GM18867 (cell line): Measurements from ENCODE around the gene TMEM41B.
"Not testable (repeated sequence)": the region's sequence is repeated elsewhere in the genome, so short reads cannot be mapped to it uniquely, and the experiment has no call there.

Experiments
- ATAC-seq: cut with Tn5 transposase; IDR thresholded peaks from one replicate; pipeline ENCODE4 v1.9.1; 2021; ENCODE audit warnings: mild to moderate bottlenecking, moderate library complexity; ENCODE audit not compliant: unreplicated experiment

TMEM41B gene, protein sequence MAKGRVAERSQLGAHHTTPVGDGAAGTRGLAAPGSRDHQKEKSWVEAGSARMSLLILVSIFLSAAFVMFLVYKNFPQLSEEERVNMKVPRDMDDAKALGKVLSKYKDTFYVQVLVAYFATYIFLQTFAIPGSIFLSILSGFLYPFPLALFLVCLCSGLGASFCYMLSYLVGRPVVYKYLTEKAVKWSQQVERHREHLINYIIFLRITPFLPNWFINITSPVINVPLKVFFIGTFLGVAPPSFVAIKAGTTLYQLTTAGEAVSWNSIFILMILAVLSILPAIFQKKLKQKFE

GRCh38 chr11:9314291-9315077, at the start of gene TMEM41B:
Gene TMEM41B (minus strand): TSS chr11:9314593. CDS start chr11:9314441, 152 bp downstream.
- peak; percentile 96 for ATAC-seq

GRCh38 chr11:9362393-9362863, 48.0 kb upstream of the TMEM41B start:
- no peak for ATAC-seq

DNA sequence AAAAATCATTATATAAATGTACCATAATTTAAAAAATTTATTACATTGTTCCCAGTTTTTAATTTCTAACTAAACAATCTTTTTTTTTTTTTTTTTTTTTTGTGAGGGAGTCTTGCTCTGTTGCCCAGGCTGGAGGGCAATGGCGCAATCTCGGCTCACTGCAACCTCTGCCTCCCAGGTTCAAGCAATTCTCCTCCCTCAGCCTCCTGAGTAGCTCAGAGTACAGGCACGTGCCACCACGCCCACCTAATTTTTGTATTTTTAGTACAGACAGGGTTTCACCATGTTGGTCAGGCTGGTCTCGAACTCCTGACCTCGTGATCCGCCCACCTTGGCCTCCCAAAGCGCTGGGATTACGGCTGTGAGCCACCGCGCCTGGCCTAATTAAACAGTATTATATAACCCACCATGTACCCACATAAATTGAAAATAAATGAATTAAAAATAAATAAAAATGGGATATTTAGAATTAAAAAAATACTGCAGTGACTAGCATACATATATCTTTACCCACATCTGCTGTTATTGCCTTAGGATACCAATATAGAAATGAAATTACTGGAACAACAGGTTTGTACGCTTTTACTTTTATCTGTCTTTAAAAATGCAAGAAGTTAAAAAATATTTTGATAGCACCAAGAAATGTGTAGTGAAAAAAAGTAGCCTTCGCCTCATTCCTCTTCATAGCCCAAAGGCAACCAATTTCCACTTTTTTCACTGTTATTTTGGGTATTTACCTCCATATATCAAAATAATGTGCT, 46.6 kb upstream of the TMEM41B start:
- ATAC-seq, result not testable (repeated sequence)

DNA sequence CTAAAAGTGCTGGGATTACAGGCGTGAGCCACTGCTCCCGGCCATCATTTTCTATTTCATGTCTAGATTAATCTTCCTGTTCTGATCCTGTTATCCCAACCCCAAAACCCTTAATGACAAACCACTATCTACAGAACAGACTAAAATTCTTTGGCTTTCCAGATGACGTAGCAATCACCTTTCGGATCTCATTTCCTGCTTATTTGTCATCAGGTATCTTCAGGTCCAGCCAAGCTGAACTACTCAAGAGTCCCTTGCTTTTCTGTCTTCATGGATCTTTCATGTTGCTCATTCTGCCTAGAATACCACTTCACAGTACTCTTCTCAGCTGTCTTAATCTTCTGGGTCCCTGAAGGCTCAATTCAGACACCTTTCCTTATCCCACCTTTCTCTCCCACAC, 42.6 kb upstream of the TMEM41B start:
- ATAC-seq, result no peak

DNA sequence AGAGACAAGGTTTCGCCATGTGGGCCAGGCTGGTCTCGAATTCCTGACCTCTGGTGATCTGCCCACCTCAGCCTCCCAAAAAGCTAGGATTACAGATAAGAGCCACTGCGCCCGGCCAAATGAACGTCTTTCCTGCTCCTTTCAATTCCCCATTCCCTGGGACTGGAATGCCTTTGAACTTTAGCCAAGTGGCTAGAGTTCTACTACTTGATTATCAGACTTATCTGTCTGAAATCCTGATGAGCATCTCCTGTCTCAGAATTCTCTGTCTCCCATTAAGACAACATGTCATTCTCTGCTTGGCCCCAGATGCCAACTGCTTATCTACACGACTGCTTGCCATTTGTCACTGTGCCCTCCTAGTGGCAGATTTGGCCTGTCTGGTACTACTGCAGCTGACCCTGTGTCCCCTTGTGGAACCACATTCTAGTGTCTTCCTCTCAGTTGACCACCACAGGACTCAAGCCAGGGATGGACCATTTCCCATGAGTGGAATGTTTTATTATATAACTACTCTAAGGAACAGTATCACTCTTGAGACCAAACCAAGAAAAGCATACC, 37.0 kb upstream of the TMEM41B start:
- ATAC-seq, result no peak

DNA sequence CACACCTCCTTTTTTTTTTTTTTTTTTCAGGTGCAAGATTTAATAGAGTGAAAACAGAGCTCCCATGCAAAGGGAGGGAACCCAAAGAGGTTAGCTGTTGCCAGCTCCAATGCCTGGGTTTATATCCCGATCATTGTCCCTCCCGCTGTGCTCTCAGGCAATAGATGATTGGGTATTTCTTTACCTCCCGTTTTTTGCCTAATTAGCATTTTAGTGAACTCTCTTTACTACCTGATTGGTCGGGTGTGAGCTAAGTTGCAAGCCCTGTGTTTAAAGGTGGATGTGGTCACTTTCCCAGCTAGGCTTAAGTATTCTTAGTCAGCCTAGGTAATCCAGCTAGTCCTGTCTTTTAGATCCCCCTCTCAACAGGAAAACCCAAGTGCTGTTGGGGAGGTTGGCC, 33.4 kb upstream of the TMEM41B start:
- not testable (repeated sequence) for ATAC-seq

DNA sequence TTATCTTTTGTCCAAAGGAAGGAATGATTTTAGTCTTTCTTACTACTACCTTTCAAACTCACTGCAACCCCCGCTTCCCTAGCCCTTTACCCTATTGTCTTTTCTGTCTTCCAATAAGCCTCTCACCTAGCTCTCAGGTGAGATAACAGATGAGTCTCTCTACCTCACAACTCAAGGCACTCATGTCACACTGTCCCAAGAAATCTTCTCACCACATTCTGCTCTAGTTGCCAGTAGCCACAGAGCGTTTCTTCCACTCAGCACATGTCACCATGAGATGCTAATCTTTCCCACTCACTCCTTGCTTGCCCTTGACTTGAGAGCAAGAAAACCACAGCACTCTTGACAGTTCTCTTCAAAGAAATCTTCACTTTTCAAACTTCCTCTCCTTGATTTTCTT, 32.7 kb upstream of the TMEM41B start:
- no peak for ATAC-seq

DNA sequence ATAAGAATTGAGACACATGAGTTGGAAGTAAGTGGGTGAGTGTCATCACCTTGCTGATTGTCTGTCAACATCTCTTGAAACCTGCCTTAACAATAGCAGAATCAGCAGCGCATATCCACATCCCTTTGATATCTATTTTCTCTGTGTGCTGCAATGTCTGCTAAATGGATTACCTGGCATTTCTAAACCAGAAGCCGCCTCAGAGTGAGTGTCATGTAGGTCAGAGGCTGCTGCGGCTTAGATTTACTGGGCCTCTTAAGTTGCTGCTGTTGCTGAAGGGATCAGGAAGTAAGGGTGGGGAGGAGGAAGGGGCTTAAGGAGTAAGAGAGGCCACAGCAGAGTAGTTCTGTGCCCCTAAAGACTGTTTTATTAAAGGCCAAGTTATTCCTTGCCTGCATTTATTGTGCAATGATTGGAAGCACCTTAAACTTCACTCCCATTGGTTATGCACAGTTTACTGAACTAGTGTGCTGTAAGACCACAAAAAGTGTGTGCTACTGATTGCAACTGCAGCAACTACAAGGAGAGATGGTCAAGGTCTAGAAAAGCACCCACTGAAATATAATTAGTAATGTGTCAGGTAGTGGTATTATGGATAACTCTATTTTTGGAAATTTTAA, 29.8 kb upstream of the TMEM41B start:
- no peak for ATAC-seq

- ATAC-seq, result no peak
Observed at GRCh38 chr11:9341638-9342178, 27.3 kb upstream of the TMEM41B start.

- no peak for ATAC-seq
Observed at GRCh38 chr11:9332655-9333054, 18.3 kb upstream of the TMEM41B start.

DNA sequence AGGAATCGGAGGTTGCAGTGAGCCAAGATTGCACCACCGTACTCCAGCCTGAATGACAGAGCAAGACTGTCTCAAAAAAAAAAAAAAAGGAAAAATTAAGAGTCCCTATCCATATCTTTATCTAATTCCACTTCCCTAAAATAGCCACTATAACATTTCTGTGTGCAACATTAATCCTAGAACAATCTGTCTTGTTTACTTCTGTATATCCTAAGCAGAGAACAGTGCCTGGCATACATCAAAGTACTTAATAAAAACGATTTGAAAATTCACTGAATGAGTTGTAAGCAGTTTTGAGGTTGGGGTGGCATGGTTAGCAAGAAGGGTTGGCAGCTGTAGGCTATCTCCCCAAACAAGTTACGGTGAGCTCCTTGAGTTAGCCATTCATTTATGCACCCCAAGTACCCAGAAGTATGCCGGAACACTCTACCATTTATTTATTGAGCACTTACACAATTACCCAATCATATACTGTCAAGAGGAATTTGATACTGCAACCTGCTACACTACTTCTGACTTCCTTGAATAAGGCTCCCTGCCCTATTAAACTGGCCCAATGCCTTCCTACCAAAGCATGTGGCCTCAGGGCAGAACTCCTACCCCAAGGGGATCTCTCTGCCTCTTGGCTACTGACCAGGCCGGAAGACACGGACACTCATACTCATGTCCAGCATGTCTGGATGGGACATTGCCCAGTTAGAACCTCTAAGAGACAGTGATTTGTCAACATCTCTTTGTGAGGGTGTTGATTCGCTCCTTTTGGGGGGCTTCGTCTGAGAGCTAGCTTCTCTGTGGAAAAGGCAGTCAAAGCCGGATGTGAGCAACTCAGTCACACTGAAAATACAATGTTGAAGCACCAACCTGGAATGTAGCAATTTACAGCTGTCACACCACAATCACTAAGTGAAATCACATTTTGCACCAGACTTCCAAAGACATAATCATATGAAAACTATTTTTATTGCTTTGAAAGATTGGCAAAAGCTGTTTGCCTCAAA, 16.3 kb upstream of the TMEM41B start:
- ATAC-seq, result no peak

GRCh38 chr11:9320047-9320446, 5.7 kb upstream of the TMEM41B start:
- ATAC-seq, result no peak

DNA sequence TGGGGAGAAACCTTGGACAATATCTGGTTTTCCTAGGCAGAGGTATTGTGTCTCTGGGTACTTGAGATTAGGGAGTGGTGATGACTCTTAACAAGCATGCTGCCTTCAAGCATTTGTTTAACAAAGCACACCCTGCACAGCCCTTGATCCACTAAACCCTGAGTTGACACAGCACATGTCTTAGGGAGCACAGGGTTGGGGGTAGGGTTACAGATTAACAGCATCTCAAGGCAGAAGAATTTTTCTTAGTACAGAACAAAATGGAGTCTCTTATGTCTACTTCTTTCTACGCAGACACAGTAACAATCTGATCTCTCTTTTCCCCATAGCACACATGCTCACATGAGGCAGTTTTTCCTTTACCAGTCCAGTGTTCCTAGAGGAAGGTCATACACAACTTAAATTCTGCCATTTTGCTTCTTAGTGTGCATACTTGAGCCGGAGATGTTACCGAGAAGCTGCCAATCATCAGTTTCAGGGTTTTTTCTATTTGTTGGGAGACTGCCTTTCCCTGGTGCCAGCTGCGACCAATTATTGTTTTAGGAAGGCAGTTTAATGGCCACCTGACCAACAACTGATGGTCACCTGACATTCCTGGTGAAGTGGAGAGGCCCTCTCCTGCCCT, 5.1 kb upstream of the TMEM41B start:
- ATAC-seq, result not testable (repeated sequence)

GRCh38 chr11:9318442-9319376, 4.3 kb upstream of the TMEM41B start:
- not testable (repeated sequence) for ATAC-seq

- no peak for ATAC-seq
Observed at GRCh38 chr11:9316334-9316733, 1.9 kb upstream of the TMEM41B start.

DNA sequence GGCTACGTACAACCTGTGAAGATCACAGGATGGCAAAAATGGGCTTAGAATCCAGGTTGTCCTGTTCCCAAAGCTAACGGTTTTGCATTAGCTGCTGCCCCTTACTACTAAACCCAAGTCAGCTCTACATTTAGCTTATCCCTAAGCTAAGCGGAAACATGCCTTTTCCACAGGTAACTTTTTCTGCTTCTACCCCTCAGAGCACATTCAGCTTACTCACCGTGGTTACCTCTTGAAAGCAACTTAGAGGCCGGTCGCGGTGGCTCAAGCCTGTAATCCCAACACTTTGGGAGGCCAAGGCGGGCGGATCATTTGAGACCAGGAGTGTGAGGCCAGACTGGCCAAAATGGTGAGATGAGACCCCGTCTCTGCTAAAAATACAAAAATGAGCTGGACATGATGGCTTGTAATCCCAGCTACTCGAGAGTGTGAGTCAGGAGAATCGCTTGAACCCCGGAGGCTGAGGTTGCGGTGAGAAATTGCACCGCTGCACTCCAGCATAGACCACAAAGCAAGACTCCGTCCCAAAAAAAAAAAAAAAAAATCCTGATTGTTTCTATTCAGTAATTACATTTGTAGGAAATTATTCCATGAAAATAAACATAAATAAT, 790 bp upstream of the TMEM41B start:
- ATAC-seq, result no peak

GRCh38 chr11:9313648-9314290, 624 bp downstream of the TMEM41B start:
- peak; percentile 20 for ATAC-seq
